SK-N-SH treated with all-trans-retinoic acid at 6 μM for 48 hours (cell line): Measurements from ENCODE around the gene APOL2.
"Not testable (repeated sequence)": the region's sequence is repeated elsewhere in the genome, so short reads cannot be mapped to it uniquely, and the experiment has no call there.

Source experiments
- PPARA ChIP-seq: fragments of 250-450 bp; sonication (Bioruptor Pico); IDR thresholded peaks from 2 replicates; pipeline ENCODE4 v1.5.0; 2020; ENCODE audit warnings: mild to moderate bottlenecking, borderline replicate concordance
- ZFP30 ChIP-seq: fragments of 450-650 bp; formaldehyde crosslinking; IDR thresholded peaks from 2 replicates; pipeline ENCODE4 v1.5.0; 2022; ENCODE audit warnings: mild to moderate bottlenecking, moderate library complexity

DNA sequence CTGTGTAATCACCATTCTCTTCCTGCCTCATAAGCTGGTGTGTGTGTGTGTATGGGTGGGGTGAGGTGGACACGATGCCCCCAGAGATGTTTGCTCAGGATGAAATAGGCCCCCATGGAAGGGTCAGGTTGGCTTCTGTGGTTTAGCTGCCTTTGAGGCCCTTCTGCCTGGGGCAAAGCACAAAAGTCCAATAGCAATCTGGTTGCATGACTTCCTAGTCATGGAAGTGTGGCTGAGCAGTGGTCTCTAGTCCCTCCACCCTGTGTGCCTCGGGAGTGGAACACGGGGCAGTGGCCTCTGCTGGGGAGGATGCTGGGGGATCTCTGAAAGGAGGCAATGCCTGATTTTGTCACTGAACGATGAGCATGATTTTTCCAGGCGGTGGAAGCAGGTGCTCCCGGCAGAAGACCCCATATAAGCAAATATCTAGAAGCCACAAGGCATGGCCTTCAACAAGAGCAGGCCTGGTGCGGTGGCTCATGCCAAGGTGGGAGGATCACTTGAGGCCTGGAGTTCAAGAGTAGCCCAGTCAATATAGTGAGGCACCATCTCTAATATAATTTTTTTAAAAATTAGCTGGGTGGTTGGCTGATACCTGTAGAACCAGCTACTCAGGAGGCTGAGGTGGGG lies 12.8 kb upstream of the APOL2 start:
- TF ChIP-seq ZFP30, PPARA (CRISPR knock-in tag): not testable (repeated sequence)
